OCI-LY7 (cell line): ENCODE measurements around the gene CHRNA4.

Source experiments
- EZH2phosphoT487 ChIP-seq: fragments of 200-600 bp; sonication (generic); IDR thresholded peaks from 2 replicates; pipeline ENCODE4 v1.6.1; 2018; ENCODE audit warnings: low read depth, borderline replicate concordance, mild to moderate bottlenecking, mixed run types, antibody characterized with exemption, low read length, moderate library complexity, mixed read lengths
- TF ChIP-seq, protein P1 (sequence below): fragments of 200-600 bp; sonication (generic); conservative IDR thresholded peaks from 2 replicates; pipeline ENCODE4 v1.5.1; 2014; ENCODE audit warnings: mild to moderate bottlenecking, antibody characterized with exemption, low read length, moderate library complexity, mixed read lengths

GRCh38 chr20:63373996-63374395 is 12.8 kb upstream of the CHRNA4 start:
- TF ChIP-seq, protein P1, sequence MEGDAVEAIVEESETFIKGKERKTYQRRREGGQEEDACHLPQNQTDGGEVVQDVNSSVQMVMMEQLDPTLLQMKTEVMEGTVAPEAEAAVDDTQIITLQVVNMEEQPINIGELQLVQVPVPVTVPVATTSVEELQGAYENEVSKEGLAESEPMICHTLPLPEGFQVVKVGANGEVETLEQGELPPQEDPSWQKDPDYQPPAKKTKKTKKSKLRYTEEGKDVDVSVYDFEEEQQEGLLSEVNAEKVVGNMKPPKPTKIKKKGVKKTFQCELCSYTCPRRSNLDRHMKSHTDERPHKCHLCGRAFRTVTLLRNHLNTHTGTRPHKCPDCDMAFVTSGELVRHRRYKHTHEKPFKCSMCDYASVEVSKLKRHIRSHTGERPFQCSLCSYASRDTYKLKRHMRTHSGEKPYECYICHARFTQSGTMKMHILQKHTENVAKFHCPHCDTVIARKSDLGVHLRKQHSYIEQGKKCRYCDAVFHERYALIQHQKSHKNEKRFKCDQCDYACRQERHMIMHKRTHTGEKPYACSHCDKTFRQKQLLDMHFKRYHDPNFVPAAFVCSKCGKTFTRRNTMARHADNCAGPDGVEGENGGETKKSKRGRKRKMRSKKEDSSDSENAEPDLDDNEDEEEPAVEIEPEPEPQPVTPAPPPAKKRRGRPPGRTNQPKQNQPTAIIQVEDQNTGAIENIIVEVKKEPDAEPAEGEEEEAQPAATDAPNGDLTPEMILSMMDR, result no peak
- TF ChIP-seq EZH2phosphoT487, result no peak
